Activated CD4-positive, alpha-beta memory T cell treated with anti-CD3 and anti-CD28 coated beads, Interleukin-2, amount 10 ng/mL, durations not matched to agents 7 days and 5 days (primary cell): ENCODE results near the gene DUSP8. TPM values are rescaled to one million over a fixed set of nuclear protein-coding genes. Genes with fewer than 3 reads are reported as not detected.

Source experiments
- CTCF ChIA-PET: fragments of 350-600 bp; sonication (Branson Sonifier 250); formaldehyde crosslinking; loops from one replicate; lab custom pipeline; 2021; ENCODE audit warnings: antibody characterized with exemption, inconsistent platforms; lab: Charles Lee
- POLR2A ChIA-PET: fragments of 350-600 bp; sonication (Branson Sonifier 250); formaldehyde crosslinking; loops from one replicate; lab custom pipeline; 2021; ENCODE audit warnings: antibody characterized with exemption; lab: Charles Lee
- DNase-seq: peaks from one replicate; pipeline ENCODE4 v3.0.0-alpha.2; 2020
- H3K27ac Mint-ChIP-seq: one replicate; pipeline ENCODE4 v1.8.0; 2021; ENCODE audit warnings: mild to moderate bottlenecking, mixed read lengths
- H3K27me3 Mint-ChIP-seq: one replicate; pipeline ENCODE4 v1.8.0; 2021; ENCODE audit warnings: mixed read lengths
- H3K36me3 Mint-ChIP-seq: one replicate; pipeline ENCODE4 v1.8.0; 2021; ENCODE audit warnings: low read depth, mixed read lengths
- H3K4me1 Mint-ChIP-seq: one replicate; pipeline ENCODE4 v1.8.0; 2021; ENCODE audit warnings: mixed read lengths
- H3K4me3 Mint-ChIP-seq: one replicate; pipeline ENCODE4 v1.8.0; 2021; ENCODE audit warnings: mild to moderate bottlenecking, mixed read lengths
- H3K9me3 Mint-ChIP-seq: one replicate; pipeline ENCODE4 v1.8.0; 2021; ENCODE audit warnings: mixed read lengths
- total RNA-seq, 2 experiments: library from RNA; stranded (reverse); gene quantifications; one replicate each; pipeline ENCODE4 v1.2.3, GENCODE V29; 2021

DUSP8 gene
- total RNA-seq, 2 experiments from 2014 or later = 2.6 to 2.7 TPM

DNA sequence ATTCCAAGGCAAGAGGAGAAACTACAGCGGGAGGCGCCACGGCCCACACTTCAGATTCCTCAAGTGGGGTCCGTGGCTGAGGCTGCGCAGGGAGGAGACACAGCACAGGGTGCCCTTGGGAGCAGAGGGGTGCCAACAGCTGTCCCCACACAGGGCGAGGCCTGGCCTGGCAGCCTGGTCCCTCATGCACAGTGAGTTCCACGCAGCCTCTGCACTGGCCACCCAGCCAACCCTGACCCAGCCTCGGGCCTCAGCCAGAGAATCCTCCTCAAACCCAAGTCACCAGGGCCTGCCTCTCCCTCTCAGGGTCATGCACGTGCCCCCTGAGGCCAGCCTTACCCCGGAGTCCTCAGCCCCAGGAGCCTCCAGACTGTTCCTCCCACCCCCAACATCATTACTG is 63.1 kb downstream of the DUSP8 start:
- Mint-ChIP-seq H3K36me3 (no peaks in the 10 kb centered on the region), H3K9me3 (no peaks in the 10 kb centered on the region), H3K4me3 (no peak overlapping the region), H3K4me1 (peaks cover 8% of the 10 kb centered on the region), H3K27me3 (no peaks in the 10 kb centered on the region), H3K27ac (no peak overlapping the region)
- ChIA-PET POLR2A (no interaction called here), CTCF (no interaction called here)
- DNase-seq = no peak

DNA sequence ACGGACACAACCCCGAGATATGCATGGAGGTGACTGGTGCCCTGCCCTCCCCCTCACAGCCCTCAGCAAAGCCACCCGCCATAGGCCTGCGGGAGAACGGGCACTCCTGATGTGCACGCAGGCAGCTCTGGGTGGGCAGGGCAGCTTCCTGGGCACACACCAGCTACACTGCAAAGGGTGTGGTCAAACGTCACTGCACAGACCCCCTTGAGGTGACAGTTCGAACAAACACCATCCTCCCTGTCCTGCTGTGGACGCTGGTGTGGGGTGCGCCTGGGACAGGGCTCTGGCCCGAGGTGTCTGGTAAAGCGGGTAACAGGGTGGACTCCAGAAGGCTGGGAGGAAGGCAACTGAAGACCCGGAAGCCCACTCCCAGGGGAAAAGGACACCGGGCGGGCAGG is 63.6 kb downstream of the DUSP8 start:
- ChIA-PET CTCF (no interaction called here), POLR2A (no interaction called here)
- Mint-ChIP-seq H3K36me3 (no peaks in the 10 kb centered on the region), H3K4me1 (peaks cover 7% of the 10 kb centered on the region), H3K9me3 (no peaks in the 10 kb centered on the region), H3K27me3 (no peaks in the 10 kb centered on the region), H3K27ac (no peak overlapping the region), H3K4me3 (no peak overlapping the region)
- no peak for DNase-seq

DNA sequence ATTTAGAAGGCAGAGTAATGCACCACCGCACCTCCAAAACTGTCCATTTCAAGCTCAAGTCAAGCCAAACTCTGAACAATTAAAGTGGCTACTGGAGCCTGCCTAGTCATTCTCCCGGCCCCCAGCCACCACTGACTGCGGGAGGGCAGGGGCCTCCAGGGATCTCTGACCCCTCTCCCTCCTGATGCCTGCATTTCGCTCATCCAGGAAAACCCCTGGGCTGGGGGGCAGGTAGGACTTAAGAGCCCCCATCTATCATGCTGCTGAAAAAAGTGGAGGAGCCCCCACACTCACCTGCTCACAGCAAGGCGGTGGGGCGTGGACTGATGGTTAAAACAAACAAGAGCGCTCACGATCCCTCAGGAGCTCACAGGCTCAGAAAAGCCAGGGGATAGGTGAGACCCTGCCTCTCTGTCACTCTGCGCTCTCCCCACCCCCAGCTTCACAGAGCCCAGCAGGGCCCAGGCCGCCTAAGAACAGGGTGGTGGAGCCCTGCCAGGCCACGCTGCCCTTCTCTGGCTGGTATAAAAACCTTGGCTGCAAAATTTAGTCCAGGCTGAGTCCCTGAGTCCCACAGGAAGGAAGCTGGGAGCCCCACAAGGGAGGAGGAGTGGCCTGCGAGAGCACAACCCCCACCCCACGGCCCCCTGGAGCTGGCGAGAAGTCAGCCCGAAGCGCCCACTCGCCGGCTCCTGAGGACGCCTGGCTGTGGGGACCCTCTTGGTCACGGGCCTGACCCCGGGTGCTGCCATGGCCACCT is 64.5 kb downstream of the DUSP8 start:
- no peaks in the 10 kb centered on the region for H3K9me3 Mint-ChIP-seq
- ChIA-PET CTCF (no interaction called here), POLR2A (no interaction called here)
- no peak for DNase-seq
- no peak overlapping the region for H3K4me3 Mint-ChIP-seq
- no peaks in the 10 kb centered on the region for H3K27me3 Mint-ChIP-seq
- H3K27ac Mint-ChIP-seq = no peak overlapping the region
- H3K4me1 Mint-ChIP-seq = peaks cover 4% of the 10 kb centered on the region
- no peaks in the 10 kb centered on the region for H3K36me3 Mint-ChIP-seq

DNA sequence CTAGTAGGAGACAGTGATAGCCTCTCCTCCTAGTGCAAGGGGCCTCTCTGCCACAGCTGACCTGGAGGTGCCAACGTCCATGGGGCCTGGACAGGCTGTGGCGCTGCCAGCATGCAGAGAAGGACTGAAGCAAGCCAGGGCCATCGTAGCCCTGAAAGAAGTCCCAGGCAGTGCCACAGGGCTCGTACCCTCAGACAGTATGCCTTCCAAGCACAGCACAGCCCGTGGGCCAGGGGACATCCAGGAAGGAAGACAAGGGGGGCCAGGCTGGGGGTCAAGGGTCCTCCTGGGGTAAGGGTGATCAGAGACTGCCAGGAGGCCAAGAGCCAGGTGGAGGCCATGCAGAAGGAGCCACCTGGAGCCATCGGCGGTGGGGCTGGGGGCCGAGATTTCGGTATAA is 65.1 kb downstream of the DUSP8 start:
- Mint-ChIP-seq H3K36me3 (no peaks in the 10 kb centered on the region), H3K27me3 (no peaks in the 10 kb centered on the region), H3K27ac (no peak overlapping the region), H3K4me3 (no peak overlapping the region), H3K4me1 (peaks cover 4% of the 10 kb centered on the region), H3K9me3 (no peaks in the 10 kb centered on the region)
- POLR2A ChIA-PET = no interaction called here
- CTCF ChIA-PET = no interaction called here
- no peak for DNase-seq

DNA sequence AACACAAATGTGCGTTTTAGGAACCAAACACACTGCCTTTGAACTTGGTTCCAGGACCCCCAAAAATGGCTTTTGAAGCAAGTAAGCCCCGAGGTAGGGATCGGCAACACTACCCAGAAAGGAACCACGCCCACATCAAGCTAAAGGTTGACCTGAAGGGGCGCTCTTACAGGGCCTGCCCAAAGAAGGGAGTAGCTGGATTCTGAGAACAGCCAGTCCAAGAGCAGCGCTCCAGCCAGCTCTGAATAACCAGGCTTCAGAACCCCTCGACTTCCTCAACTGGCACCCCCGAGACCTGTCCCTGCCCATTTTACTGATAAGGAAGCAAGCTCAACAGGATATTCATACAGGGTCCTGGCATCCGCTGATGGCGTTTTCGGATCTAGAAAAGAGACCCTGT is 66.6 kb downstream of the DUSP8 start:
- CTCF ChIA-PET = no interaction called here

DNA sequence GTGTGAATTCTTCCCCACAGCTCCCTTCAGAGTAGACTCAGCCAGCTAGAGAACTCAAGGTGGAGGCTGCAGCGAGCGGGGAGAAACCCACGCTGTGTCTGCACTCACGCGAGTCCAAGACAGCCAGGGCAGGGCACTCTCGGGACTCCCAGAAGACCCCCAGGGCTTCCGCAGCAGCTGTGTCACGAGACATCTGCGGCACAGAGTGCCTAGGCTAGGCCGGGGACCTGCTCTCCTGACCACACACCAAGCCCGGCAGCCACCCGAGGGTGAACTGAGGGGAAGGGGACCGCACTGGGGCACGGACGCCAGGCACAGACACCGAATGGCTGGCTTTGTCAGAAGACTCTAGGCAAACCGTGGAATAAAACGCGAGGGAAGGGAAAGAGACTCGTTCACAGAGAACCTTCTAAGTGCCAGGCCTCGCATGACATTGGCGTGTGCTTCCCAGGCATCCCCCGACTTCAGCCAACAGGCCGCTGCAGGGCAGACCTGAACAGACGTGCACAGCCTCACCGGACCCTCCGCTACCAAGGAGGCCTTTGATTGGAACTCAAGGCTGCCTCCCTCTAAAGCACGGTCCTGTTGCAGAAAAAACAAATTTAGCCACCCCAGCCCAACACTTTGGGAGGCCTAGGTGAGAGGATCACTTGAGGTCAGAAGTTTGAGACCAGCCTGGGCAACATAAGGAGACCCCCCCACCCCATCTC is 67.3 kb downstream of the DUSP8 start:
- Mint-ChIP-seq H3K9me3 (peaks cover 9% of the 10 kb centered on the region), H3K27me3 (no peaks in the 10 kb centered on the region), H3K27ac (no peak overlapping the region), H3K4me3 (no peak overlapping the region), H3K4me1 (no peaks in the 10 kb centered on the region), H3K36me3 (peaks cover 16% of the 10 kb centered on the region)
- ChIA-PET POLR2A (no interaction called here), CTCF (interaction anchor here (0.6 kb wide), 1 partner anchor 735 kb away, joined by 3 read pairs; no protein-coding TSS in a partner anchor)
- DNase-seq = no peak

More for the DNA sequence above, 66.6 kb downstream of the DUSP8 start:
- Mint-ChIP-seq H3K36me3 (peaks cover 8% of the 10 kb centered on the region), H3K4me1 (no peaks in the 10 kb centered on the region), H3K4me3 (no peak overlapping the region), H3K27me3 (no peaks in the 10 kb centered on the region), H3K9me3 (peaks cover 6% of the 10 kb centered on the region), H3K27ac (no peak overlapping the region)
- DNase-seq = no peak
- POLR2A ChIA-PET = no interaction called here

DNA sequence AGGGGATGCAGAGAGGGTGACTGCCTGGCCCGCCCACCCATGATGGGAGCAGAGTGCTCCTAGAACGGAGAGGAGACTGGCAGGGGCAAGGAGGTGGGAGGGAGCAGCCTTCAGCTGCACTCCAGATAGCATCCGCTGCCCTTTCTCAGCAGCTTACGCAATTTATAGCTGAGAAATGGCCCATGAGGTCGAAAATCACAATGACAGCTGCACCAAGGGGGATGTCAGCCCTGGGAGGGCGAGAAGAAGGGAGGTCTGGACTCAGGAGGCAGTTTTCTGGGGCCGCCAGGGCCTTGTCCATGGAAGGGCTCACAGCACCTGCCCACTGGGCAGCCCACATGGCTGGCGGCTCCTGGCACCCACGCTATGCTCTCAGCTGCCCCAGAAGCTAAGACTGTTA is 67.9 kb downstream of the DUSP8 start:
- Mint-ChIP-seq H3K4me1 (no peaks in the 10 kb centered on the region), H3K4me3 (no peak overlapping the region), H3K9me3 (peaks cover 10% of the 10 kb centered on the region), H3K27ac (no peak overlapping the region), H3K27me3 (no peaks in the 10 kb centered on the region), H3K36me3 (peaks cover 19% of the 10 kb centered on the region)
- ChIA-PET CTCF (interaction anchor here (0.6 kb wide), 1 partner anchor 736 kb away, joined by 3 read pairs; no protein-coding TSS in a partner anchor), POLR2A (no interaction called here)
- no peak for DNase-seq

Other genes with a start within 250 kb of the DUSP8 start
- under 1 TPM in 1 of 2 experiments, not detected in 1; 0.18 TPM for gene BRSK2, start 182.3 kb downstream of the DUSP8 start, total RNA-seq
- gene MOB2, start 85.5 kb downstream of the DUSP8 start, total RNA-seq = 10 to 100 TPM; 49.5 to 52.9 TPM
- not detected for gene KRTAP5-1, start 13.0 kb upstream of the DUSP8 start, total RNA-seq
- not detected for gene KRTAP5-2, start 26.0 kb upstream of the DUSP8 start, total RNA-seq
- gene KRTAP5-3, start 36.2 kb upstream of the DUSP8 start, total RNA-seq = not detected
- gene KRTAP5-4, start 49.9 kb upstream of the DUSP8 start, total RNA-seq = not detected
- not detected for gene KRTAP5-5, start 57.5 kb upstream of the DUSP8 start, total RNA-seq
- gene KRTAP5-6, start 124.9 kb upstream of the DUSP8 start, total RNA-seq = not detected
- 1 to 10 TPM in 1 of 2 experiments, under 1 TPM in 1; 0.70 to 1.3 TPM for gene IFITM10, start 178.3 kb upstream of the DUSP8 start, total RNA-seq
- 100 to 1,000 TPM; 156 to 172 TPM for gene CTSD, start 191.7 kb upstream of the DUSP8 start, total RNA-seq